GM18502 (cell line): Measurements from ENCODE around the gene PROKR1.
"Not testable (repeated sequence)": the region's sequence is repeated elsewhere in the genome, so short reads cannot be mapped to it uniquely, and the experiment has no call there.

Experiments used
- ATAC-seq: cut with Tn5 transposase; IDR thresholded peaks from one replicate; pipeline ENCODE4 v1.9.1; 2021; ENCODE audit warnings: mild to moderate bottlenecking; ENCODE audit not compliant: unreplicated experiment, poor library complexity

Gene PROKR1

DNA sequence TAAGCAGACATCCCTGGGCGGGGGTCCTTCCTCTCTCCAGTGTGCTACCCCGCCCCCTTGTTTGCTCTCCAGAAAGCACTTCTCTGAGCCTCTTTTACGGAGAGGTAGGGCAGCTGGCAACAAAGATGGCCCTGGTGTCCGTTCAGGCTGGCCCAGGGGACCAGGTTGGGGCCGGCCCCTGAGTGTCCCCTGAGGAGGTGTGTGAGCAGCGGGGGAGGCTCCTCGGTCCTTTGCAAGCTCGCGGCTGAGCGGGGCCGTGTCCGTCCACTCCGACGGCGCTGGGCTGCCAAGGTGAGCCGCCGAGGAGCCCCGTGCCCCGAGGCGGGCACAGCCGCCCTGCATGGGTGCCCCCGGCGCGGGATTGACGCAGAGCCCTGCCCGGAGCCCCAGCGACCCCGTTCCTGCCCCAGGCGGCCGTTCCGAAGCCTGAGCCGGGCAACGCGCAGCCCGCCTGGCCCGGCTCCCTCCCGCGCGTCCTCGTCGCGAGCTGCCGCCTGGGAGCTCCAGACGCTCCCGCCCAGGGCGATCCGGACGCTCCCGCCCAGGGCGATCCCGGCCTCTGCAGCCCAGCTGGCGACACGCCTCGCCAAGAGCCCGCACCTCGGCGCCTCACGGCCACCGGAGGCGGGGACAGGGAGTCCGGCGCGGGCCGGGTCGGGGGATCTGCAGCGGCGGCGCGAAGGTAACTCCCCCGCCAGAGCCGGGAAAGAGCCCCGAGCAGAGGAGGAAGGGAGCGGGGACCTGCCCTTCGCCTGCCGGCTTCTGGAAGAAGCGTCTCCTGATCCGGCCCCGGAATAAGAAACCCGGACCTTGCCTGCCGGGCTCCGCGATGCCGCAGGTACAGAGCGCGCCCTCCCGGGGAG, at the start of gene PROKR1:
Gene PROKR1 (plus strand): TSS at position 569 of the 863 bp plus-strand sequence. CDS start 2,243 bp downstream, outside the sequence.
- ATAC-seq, result no peak

DNA sequence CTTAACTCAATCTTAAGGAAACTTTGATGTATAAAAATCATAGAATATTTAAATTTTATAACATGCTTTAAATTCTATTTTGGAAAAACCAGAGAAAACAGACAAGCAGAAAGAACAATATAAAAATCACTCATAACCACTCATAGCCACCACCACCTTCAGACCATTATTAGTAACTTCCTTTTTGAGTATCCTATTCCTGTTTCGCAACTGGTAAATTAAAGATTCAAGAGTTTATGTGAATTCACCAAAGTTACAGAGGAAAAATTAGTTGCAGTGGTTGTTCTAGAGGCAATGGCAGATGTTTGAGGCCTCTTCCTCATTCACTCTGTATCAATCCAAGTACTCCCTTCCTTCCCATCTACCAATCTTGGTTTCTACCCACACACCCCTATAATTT, 49.3 kb upstream of the PROKR1 start:
- ATAC-seq, result no peak

DNA sequence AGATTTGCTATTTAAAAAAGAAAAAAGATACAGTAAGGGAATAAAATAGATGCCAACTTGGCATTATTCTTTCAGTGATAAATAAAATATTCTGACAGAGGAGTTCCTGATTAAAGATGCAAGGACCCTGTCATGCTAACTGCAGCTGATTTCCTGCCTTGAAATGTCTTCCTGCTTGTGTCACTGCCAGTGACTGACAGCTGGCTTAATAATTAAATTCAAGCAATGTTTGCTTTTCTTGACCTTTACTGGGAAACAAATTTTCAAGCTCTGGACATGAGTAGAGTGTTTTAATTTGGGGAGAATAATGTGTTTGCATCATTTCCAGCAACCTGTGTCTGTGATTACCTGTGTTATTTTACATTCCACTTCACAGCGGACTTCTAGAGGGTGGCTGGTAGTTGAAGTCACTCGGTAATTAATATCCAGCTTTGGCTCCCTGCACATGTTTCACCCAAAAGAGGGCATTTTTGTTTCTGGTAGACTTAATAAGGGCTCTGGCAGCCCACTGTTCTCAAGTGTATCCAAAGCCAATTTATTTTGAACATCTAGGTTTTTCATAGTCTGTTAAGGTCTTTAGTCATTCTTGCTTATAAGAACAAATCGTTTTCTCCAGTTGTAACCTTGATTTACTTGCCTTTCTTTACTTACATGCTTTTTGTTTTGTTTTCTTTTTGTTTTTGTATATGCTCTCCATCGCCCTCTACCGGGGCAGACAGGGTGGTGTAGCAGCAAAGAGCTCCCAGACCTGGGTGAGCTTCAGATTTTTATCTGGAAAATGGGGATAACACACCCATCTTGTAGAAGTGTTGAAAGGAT, 48.5 kb upstream of the PROKR1 start:
- ATAC-seq, result no peak

DNA sequence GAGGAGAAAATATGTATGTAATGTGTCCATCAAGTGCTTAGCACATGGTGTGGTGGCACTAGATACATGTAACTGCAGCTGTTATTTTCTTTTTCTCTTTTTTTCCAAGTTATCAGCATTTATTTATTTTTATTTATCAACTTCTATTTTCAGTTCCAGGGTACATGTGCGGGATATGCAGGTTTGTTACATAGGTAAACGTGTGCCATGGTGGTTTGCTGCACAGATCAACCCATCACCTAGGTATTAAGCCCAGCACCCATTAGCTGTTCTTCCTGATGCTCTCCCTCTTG, 47.9 kb upstream of the PROKR1 start:
- ATAC-seq, result not testable (repeated sequence)

DNA sequence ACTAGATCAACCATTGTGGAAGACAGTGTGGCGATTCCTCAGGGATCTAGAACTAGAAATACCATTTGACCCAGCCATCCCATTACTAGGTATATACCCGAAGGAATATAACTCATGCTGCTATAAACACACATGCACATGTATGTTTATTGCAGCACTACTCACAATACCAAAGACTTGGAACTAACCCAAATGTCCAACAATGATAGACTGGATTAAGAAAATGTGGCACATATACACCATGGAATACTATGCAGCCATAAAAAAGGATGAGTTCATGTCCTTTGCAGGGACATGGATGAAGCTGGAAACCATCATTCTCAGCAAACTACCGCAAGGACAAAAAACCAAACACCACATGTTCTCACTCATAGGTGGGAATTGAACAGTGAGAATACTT, 42.9 kb upstream of the PROKR1 start:
- not testable (repeated sequence) for ATAC-seq

DNA sequence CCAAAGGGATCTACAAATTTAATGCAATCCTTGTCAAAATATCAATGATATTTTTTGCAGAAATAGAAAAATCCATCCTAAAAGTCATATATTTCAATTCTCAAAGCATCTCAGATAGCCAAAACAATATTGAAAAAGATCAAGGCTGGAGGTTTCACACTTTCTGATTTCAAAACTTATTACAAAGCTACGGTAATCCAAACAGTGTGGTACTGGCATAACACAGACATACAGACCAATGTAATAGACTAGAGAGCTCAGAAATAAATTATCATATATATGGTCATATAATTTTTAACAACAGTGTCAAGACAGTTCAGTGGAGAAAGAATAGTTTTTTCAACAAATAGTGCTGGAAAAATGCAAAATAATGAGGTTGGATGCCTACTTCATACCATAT, 40.3 kb upstream of the PROKR1 start:
- no peak for ATAC-seq

DNA sequence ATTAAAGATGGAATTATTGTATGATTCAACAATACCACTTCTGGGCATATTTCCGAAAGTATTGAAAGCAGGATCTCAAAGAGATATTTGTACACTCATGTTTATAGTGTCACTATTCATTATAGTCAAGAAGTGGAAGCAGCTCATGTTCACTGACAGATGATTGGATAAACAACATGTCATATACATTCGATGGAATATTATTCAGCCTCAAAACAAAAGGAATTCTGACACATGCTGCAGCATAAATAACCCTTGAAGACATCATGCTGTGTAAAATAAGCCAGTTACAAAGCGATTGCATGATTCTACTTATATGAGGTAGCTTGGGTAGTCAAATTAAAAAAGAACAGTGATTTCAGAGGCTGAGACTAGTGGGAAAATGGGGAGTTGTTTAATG, 39.3 kb upstream of the PROKR1 start:
- ATAC-seq, result no peak

DNA sequence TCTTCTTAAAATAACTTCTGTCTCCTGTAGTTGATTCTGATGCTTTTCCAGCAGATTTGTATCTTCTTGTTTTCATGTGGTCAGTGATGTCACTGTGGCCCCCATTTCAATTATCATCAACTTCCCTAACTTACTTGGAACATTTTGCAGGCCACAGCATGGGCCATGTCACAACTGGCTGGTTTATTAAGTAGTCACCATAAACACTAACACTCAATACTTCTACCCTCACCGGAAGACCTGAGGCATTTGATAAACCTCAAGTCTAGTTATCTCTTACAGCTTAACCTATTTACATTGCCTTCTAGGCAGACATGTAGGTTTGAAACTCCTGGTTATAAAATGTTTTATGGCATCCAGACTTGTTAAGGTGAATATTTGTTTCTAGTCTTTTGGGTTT, 37.4 kb upstream of the PROKR1 start:
- ATAC-seq, result no peak

DNA sequence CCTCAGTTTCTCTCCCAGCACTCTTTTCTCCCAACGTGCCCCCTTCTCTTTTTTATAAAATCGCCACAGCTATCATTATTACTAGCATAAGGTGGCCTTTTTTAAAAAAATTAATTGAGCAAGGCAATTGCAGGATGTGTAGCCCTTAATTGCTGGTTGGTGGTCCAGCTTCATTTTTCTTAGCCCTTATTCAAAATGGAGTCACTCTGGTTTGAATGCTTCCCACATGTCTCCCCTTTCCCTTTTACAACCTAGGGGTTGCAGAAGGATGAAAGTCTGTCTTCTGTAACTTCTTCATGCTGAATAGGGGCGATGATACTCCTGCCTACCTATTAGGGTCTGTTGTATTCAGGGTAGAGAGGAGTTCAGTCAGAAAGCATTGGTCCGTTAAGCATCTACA, 36.6 kb upstream of the PROKR1 start:
- ATAC-seq, result no peak

DNA sequence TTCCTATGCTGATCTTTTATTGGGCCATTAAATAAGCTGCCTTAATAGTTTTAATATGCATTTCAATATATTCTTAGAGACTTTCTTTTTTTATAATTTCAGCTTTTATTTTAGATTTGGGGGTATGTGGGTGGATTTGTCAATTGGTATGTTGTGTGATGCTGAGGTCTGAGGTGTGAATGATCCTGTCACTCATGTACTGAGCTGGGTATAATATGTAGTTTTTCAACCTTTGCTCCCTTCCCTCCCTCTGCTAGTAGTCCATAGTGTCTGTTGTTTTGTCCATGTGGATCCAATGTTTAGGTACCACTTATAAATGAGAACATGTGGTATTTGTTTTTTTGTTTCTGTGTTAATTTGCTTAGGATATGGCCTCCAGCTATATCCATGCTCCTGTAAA, 35.5 kb upstream of the PROKR1 start:
- no peak for ATAC-seq

DNA sequence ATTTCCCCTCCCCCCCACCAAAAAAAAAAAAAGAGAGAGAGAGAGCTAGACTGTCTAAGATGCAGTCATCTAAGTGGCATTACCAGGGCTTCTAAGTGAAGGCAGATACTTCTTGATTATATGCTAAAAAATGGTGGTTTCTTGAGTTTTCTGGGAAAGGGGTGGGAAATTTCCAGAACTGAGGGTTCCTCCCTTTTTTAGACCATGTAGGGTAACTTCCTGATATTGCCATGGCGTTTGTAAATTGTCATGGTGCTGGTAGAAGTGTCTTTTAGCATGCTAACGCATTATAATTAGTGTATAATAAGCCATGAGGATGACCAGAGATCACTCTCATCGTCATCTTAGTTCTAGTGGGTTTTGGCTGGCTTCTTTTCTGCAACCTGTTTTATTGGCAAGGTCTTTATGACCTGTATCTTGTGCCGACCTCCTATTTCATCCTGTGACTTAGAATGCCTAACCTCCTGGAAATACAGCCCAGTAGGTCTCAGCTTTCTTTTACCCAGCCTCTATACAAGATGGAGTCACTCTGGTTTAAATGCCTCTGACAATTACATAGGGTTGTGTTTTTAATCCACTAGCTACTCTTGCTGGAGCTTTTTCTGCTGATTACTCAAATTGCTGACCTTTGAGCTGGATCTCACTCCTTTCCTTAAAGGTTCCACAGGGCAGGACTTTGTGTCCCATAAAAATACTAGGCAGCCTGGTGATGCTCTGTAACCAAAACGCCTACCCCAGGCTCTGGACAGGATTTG, 30.4 kb upstream of the PROKR1 start:
- ATAC-seq, result no peak

DNA sequence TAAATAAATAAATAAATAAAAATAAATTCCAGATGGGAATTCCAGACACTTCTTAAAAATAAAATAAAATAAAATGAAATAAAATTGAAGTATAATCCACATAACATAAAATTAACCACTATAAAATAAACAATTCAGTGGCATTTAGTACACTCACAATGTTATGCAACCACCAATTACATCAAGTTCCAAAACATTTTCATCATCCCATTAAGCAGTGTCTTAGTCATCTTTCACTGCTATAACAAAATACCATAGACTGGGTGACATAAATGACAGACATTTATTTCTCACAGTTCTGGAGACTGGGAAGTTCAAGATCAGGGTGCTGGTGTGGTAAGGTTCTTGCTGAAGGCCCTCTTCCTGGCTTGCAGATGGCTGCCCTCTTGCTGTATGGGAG, 22.6 kb upstream of the PROKR1 start:
- ATAC-seq, result no peak

DNA sequence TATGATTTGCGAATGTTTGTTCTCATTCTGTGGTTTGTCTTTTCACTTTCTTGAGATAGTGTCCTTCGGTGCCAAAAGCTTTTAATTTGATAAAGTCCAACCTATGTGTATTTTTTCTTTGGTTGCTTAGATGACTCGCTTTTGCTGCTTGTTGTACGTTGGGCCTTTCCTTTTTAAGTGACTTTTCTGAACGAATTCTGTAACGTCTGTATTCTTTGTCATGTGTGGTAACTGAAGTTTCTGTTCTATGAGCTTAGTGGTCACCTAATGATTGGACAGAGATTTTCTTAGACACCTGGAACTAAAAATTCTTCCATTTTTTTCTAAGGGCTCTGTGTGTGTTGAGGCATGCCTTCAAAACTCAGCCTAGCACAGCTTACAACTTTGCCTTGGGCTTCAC, 19.6 kb upstream of the PROKR1 start:
- no peak for ATAC-seq

DNA sequence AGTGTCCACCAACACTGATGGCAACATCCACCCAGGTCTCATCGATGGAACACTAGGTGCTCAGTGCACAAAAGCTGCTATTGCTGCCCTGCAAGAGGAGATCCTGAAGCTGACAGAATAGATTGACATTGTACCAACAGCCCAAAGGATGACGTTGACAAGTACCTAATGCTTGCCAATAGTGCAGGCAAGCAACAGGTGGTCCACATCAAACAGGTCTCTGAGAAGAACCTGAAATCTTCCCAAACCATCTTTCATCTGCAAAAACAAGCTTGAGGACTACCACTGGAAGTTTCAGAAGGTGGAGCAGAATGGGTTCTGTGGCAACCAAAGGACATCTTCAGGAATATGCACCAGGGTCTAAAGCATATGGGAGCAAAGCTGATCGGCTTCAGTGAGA, 15.8 kb upstream of the PROKR1 start:
- ATAC-seq, result no peak

DNA sequence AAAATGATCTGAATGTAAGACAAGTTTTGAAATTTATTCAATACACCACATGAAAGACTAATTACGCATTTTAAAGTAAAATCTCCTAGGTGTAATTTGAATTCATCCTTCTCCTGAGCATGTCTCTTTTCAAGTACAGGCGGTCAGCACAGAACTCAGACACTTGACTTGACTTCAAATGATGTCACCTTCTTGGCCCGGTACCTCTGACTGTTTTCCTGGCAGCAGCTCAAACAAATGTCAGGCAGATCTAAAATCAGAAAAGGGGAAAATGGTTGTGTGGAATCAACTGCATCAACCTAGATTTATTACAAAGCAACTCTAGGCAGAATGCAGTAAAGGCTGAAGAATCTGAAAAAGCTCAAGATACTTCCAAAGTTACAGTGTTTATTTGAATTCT, 11.4 kb upstream of the PROKR1 start:
- no peak for ATAC-seq

DNA sequence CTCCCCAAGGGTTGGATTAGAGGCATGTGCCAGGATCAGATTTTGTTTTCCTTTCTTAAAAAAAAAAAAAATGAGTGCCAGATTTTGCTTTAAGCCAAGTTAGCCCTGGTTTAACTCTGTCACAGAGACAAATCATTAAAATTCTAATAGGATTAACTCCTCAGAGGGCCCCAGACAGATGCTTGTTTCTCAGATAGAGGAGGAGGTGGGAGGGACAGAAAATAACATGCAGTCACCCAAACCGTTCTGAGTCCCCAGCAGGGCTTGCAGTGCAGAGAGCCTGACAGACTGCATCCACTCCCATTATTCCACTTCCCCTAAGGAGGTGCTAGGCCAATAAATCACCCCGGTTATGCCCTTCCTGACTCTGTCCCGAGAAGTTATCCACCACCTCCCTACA, 6.3 kb upstream of the PROKR1 start:
- ATAC-seq, result no peak

DNA sequence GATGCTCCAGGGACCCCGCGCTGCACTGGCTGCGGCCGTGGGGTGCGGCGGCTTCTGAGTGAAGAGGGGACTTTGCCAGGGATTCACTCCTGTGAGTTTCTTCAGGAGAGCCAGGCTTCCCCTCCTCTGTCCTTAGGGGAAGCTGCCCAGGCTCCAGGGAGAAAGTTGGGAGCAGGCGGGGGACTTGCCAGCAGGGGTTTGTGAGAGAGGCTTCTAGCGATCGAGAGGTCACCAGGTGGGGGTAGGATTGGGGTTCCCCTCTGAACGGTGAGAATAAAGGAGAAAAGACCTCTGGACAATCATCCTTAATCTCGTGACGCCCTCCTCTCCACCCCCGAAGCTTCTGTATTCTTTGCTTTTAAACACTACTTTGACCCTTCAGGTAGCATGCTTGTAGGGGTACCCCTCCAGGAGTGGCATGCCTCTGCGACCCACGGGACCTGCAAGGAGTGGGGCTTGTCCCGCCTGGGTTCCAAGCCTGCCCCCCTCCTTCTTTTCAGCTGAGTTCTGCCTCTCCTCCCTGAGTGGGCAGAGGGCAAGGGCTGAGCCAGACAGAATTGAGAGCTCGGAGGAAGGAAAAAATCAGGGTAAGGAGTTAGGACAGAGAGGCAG, 601 bp downstream of the PROKR1 start:
- ATAC-seq, result no peak

DNA sequence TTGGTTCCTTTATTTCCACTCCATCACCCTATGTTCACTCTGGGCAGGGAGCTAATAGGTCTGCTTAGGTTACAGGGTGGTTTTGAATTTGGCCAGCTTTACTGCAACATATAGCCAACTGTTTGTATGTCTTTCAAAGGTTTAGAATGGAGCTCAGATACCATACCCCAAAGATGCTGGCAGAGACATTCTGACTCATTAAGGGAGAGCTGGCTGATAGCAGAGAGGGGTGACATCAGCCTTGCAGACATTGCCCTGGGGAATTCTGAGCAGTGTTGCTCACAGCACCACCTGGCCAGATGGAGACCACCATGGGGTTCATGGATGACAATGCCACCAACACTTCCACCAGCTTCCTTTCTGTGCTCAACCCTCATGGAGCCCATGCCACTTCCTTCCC, 2.1 kb downstream of the PROKR1 start:
- ATAC-seq, result no peak

DNA sequence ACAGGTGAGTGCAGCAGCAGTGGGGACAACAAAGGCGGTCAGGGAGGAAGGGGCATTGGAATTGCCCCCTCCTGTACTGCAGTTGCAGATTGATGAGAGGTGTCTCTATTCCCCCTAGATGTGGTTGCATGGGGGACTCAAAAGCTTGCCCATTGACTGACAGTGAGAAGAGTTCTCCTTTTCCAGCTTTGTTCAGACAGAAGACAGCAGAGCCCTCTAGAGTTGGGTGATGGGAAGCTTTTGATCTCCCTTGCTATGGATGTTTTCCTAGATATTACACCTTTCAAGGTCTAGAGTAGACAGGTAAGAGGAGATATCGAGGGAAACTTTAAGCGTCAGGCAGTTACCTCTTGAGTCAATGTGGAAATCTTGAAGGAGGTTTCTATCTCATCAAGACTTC, 2.9 kb downstream of the PROKR1 start:
- no peak for ATAC-seq

DNA sequence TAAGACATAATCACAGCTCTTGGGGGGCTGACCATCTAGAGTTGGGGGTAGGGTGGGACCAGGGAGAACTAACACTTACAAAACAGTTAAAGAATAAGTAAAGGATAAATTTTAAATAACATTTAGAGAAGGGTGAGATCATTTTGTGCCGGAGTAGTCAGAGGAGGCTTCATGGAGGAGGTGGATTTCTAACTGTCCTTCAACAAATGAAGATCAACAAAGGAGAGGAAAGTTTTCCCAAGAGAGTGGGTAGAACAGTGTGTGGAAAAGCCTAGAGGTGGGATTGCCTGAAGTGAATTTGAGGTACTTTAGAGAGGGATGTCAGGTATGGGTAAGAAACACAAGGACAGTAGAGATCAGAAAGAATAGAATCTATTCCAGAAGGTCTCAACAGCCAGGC, 7.3 kb downstream of the PROKR1 start:
- no peak for ATAC-seq

DNA sequence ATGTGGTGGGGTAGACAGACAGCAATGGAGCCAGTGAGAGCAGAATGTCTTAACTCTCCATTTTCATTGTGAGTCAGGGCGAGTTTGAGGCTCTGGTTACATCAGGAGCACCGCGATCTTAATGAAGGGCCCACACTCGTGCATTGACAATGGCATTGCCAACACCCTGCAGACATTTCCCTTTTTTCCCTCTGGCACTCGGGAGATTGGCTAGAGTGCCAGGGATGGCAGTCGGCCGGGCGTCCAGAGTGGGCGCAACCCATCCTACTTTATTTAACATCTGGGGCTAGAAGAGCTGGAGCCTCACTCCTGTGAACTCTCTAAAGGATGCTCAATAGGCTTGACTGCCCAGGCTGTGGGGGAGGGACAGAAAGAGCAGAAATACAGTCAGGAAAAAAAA, 9.7 kb downstream of the PROKR1 start:
- no peak for ATAC-seq
